WTC11 (cell line): ENCODE data around the gene PLEKHG5. TPM values are rescaled to one million over a fixed set of nuclear protein-coding genes. Genes with fewer than 3 reads are reported as not detected.

Experiments used
- ATAC-seq: fragments of 200-7000 bp; cut with Tn5 transposase; 2 replicates; pipeline ENCODE4 v1.10.0; 2021; ENCODE audit warnings: mild to moderate bottlenecking, moderate library complexity
- CTCF ChIA-PET: fragments of 300-600 bp; sonication (Branson Sonifier 250); formaldehyde crosslinking; loops from one replicate; lab custom pipeline; 2021; ENCODE audit warnings: antibody characterized with exemption; lab: Charles Lee
- POLR2A ChIA-PET: fragments of 350-600 bp; sonication (Branson Sonifier 250); formaldehyde crosslinking; loops from one replicate; lab custom pipeline; 2021; ENCODE audit warnings: antibody characterized with exemption; lab: Charles Lee
- DNase-seq: peaks from one replicate; pipeline ENCODE4 v3.0.0; 2021; ENCODE audit warnings: low spot score
- H3K27ac Mint-ChIP-seq: 2 replicates; pipeline ENCODE4 v1.8.0; 2021; ENCODE audit warnings: mixed read lengths
- H3K27me3 Mint-ChIP-seq: 2 replicates; pipeline ENCODE4 v1.8.0; 2021; ENCODE audit warnings: low read depth, mild to moderate bottlenecking, moderate library complexity, mixed read lengths
- H3K36me3 Mint-ChIP-seq: 2 replicates; pipeline ENCODE4 v1.8.0; 2021; ENCODE audit warnings: mixed read lengths
- H3K4me1 Mint-ChIP-seq: 2 replicates; pipeline ENCODE4 v1.8.0; 2022; ENCODE audit warnings: mixed read lengths
- H3K4me3 Mint-ChIP-seq: 2 replicates; pipeline ENCODE4 v1.8.0; 2021; ENCODE audit warnings: mild to moderate bottlenecking, moderate library complexity, mixed read lengths
- H3K9me3 Mint-ChIP-seq: 2 replicates; pipeline ENCODE4 v1.8.0; 2021; ENCODE audit warnings: mixed read lengths
- AR ChIP-seq: fragments of 250-450 bp; sonication (Bioruptor Pico); IDR thresholded peaks from 2 replicates; pipeline ENCODE4 v1.9.0; 2021; ENCODE audit warnings: mild to moderate bottlenecking
- CREB1 ChIP-seq: sonication (generic); formaldehyde crosslinking; IDR thresholded peaks from 2 replicates; pipeline ENCODE4 v1.8.0; 2023; ENCODE audit warnings: mild to moderate bottlenecking, missing genetic modification reagents
- E2F1 ChIP-seq: sonication (generic); formaldehyde crosslinking; IDR thresholded peaks from 2 replicates; pipeline ENCODE4 v1.8.0; 2022; ENCODE audit warnings: mild to moderate bottlenecking, missing genetic modification reagents
- GABPB1 ChIP-seq: sonication (generic); formaldehyde crosslinking; IDR thresholded peaks from 2 replicates; pipeline ENCODE4 v1.8.1; 2023; ENCODE audit warnings: mild to moderate bottlenecking, missing genetic modification reagents
- GTF2I ChIP-seq: fragments of 250-450 bp; sonication (Bioruptor Pico); conservative IDR thresholded peaks from 2 replicates; pipeline ENCODE4 v1.4.0; 2021; ENCODE audit warnings: mild to moderate bottlenecking
- IRF2 ChIP-seq: sonication (generic); formaldehyde crosslinking; IDR thresholded peaks from 2 replicates; pipeline ENCODE4 v1.8.0; 2022; ENCODE audit warnings: low read depth, missing genetic modification reagents, borderline replicate concordance
- JUN ChIP-seq: sonication (generic); formaldehyde crosslinking; IDR thresholded peaks from 2 replicates; pipeline ENCODE4 v1.8.0; 2023; ENCODE audit warnings: mild to moderate bottlenecking, missing genetic modification reagents
- MYBL2 ChIP-seq: sonication (generic); formaldehyde crosslinking; IDR thresholded peaks from 2 replicates; pipeline ENCODE4 v1.8.1; 2023; ENCODE audit warnings: mild to moderate bottlenecking, moderate library complexity, missing genetic modification reagents
- NFATC4 ChIP-seq: fragments of 250-450 bp; sonication (Bioruptor Pico); IDR thresholded peaks from 2 replicates; pipeline ENCODE4 v1.9.0; 2021; ENCODE audit warnings: mild to moderate bottlenecking
- OVOL2 ChIP-seq: fragments of 250-450 bp; sonication (Bioruptor Pico); IDR thresholded peaks from 2 replicates; pipeline ENCODE4 v1.9.0; 2021; ENCODE audit warnings: mild to moderate bottlenecking, borderline replicate concordance
- RORB ChIP-seq: fragments of 250-450 bp; sonication (Bioruptor Pico); IDR thresholded peaks from 2 replicates; pipeline ENCODE4 v1.9.0; 2021; ENCODE audit warnings: mild to moderate bottlenecking
- SP1 ChIP-seq: sonication (generic); formaldehyde crosslinking; conservative IDR thresholded peaks from 2 replicates; pipeline ENCODE4 v1.8.1; 2022; ENCODE audit warnings: missing genetic modification reagents
- TP53 ChIP-seq: sonication (generic); formaldehyde crosslinking; IDR thresholded peaks from 2 replicates; pipeline ENCODE4 v1.8.1; 2023; ENCODE audit warnings: mild to moderate bottlenecking, missing genetic modification reagents
- USF1 ChIP-seq: sonication (generic); formaldehyde crosslinking; IDR thresholded peaks from 2 replicates; pipeline ENCODE4 v1.8.0; 2022; ENCODE audit warnings: mild to moderate bottlenecking, missing genetic modification reagents
- ZBTB43 ChIP-seq: sonication (generic); formaldehyde crosslinking; IDR thresholded peaks from 2 replicates; pipeline ENCODE4 v1.8.1; 2023; ENCODE audit warnings: mild to moderate bottlenecking, missing genetic modification reagents
- ZNF219 ChIP-seq: sonication (generic); formaldehyde crosslinking; IDR thresholded peaks from 2 replicates; pipeline ENCODE4 v1.8.0; 2023; ENCODE audit warnings: missing genetic modification reagents, mild to moderate bottlenecking, borderline replicate concordance
- ZNF281 ChIP-seq: sonication (generic); formaldehyde crosslinking; IDR thresholded peaks from 2 replicates; pipeline ENCODE4 v1.8.0; 2023; ENCODE audit warnings: mild to moderate bottlenecking, missing genetic modification reagents
- total RNA-seq: library from RNA; stranded (reverse); gene quantifications from 3 replicates; pipeline ENCODE4 v1.2.3, GENCODE V29; 2021
- TF ChIP-seq, protein P1 (sequence below): sonication (generic); formaldehyde crosslinking; IDR thresholded peaks from 2 replicates; pipeline ENCODE4 v1.8.1; 2023; ENCODE audit warnings: mild to moderate bottlenecking, missing genetic modification reagents
- TF ChIP-seq, protein P2 (sequence below): sonication (generic); formaldehyde crosslinking; IDR thresholded peaks from 2 replicates; pipeline ENCODE4 v1.8.1; 2022; ENCODE audit warnings: mild to moderate bottlenecking, moderate library complexity, missing genetic modification reagents
- TF ChIP-seq, protein P3 (sequence below): fragments of 200-600 bp; IDR thresholded peaks from 2 replicates; pipeline ENCODE4 v1.8.0; 2022; ENCODE audit warnings: antibody characterized with exemption

Gene PLEKHG5
- total RNA-seq, 1 experiment from 2014 or later: 27.5 TPM

- TF ChIP-seq E2F1 (CRISPR knock-in tag) (no peak), ZBTB43 (CRISPR knock-in tag) (no peak), OVOL2 (no peak), MYBL2 (CRISPR knock-in tag) (no peak), ZNF281 (CRISPR knock-in tag) (no peak), CREB1 (CRISPR knock-in tag) (no peak), NFATC4 (CRISPR knock-in tag) (no peak), ZNF219 (CRISPR knock-in tag) (no peak), TP53 (CRISPR knock-in tag) (no peak)
- TF ChIP-seq, protein P1, sequence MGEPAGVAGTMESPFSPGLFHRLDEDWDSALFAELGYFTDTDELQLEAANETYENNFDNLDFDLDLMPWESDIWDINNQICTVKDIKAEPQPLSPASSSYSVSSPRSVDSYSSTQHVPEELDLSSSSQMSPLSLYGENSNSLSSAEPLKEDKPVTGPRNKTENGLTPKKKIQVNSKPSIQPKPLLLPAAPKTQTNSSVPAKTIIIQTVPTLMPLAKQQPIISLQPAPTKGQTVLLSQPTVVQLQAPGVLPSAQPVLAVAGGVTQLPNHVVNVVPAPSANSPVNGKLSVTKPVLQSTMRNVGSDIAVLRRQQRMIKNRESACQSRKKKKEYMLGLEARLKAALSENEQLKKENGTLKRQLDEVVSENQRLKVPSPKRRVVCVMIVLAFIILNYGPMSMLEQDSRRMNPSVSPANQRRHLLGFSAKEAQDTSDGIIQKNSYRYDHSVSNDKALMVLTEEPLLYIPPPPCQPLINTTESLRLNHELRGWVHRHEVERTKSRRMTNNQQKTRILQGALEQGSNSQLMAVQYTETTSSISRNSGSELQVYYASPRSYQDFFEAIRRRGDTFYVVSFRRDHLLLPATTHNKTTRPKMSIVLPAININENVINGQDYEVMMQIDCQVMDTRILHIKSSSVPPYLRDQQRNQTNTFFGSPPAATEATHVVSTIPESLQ (CRISPR knock-in tag): no peak
These were observed 15.6 kb upstream of the PLEKHG5 start (continued) for GRCh38 chr1:6507037-6507428.

DNA sequence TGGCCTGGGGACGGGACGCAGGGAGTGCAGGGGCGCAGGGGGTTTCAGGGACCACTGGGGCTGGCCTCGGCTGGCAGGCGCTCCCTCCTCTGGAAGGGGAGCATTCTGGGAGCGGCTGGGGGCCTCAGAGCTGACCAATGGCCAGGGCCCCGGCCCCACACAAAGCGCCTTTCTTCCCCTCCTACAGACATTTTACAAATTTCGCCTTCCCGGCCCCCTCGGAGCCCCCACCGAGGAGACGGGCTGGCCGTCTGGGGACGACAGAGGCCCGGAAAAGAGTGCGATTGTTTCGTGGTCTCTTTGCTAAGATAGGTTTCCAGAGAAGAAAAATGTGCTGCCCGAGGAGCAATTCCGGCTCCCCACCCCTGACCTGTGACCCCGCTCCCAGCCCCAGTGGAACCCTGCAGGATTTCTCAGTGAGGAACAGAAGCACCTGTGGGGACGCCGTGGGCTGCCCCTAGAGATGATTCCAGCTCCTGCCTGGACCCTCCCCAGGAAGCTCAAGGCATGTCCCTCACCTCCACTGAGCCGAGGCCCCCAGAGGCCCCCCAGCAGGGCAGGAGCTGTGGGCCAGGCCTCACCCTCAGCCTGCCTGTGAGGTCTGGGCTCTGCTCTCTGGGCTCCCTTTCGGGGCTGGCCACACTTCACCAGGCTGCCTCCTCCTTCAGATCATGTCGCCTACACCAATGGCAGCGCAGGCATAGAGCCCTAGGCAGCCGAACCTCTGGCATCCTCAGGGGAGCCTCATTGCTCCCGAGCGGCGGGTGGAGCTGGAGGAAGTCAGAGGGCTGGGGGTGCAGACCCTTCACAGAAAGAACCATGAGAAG is 15.0 kb upstream of the PLEKHG5 start:
- DNase-seq (no peak), ATAC-seq (no peak)
- CTCF ChIA-PET: interaction anchor here (0.6 to 5.3 kb wide), 4 partner anchors 18 to 92 kb away, joined by 4 to 25 read pairs (median 5); no protein-coding TSS in a partner anchor
- H3K4me1 Mint-ChIP-seq: no peaks in the 10 kb centered on the region
- H3K4me3 Mint-ChIP-seq: no peak overlapping the region
- H3K27me3 Mint-ChIP-seq: peaks cover under 1% of the 10 kb centered on the region
- H3K36me3 Mint-ChIP-seq: no peaks in the 10 kb centered on the region
- POLR2A ChIA-PET: interaction anchor here (0.6 kb wide), 1 partner anchor 290 kb away, joined by 3 read pairs; no protein-coding TSS in a partner anchor
- H3K9me3 Mint-ChIP-seq: no peaks in the 10 kb centered on the region
- H3K27ac Mint-ChIP-seq: no peak overlapping the region
- TF ChIP-seq SP1 (CRISPR knock-in tag) (no peak), GABPB1 (no peak), ZBTB43 (CRISPR knock-in tag) (no peak), IRF2 (no peak), JUN (no peak), RORB (no peak), GTF2I (CRISPR knock-in tag) (no peak), AR (CRISPR knock-in tag) (no peak), USF1 (no peak), NFATC4 (CRISPR knock-in tag) (no peak), ZNF219 (CRISPR knock-in tag) (no peak)
- TF ChIP-seq, protein P2, sequence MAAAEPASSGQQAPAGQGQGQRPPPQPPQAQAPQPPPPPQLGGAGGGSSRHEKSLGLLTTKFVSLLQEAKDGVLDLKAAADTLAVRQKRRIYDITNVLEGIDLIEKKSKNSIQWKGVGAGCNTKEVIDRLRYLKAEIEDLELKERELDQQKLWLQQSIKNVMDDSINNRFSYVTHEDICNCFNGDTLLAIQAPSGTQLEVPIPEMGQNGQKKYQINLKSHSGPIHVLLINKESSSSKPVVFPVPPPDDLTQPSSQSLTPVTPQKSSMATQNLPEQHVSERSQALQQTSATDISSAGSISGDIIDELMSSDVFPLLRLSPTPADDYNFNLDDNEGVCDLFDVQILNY: no peak
- TF ChIP-seq, protein P3, sequence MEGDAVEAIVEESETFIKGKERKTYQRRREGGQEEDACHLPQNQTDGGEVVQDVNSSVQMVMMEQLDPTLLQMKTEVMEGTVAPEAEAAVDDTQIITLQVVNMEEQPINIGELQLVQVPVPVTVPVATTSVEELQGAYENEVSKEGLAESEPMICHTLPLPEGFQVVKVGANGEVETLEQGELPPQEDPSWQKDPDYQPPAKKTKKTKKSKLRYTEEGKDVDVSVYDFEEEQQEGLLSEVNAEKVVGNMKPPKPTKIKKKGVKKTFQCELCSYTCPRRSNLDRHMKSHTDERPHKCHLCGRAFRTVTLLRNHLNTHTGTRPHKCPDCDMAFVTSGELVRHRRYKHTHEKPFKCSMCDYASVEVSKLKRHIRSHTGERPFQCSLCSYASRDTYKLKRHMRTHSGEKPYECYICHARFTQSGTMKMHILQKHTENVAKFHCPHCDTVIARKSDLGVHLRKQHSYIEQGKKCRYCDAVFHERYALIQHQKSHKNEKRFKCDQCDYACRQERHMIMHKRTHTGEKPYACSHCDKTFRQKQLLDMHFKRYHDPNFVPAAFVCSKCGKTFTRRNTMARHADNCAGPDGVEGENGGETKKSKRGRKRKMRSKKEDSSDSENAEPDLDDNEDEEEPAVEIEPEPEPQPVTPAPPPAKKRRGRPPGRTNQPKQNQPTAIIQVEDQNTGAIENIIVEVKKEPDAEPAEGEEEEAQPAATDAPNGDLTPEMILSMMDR: no peak
